Activated naive CD4-positive, alpha-beta T cell treated with Interleukin-2 at 50 U/mL for 16 hours (primary cell): ENCODE results near the gene PRRG2.

Source experiments
- DNase-seq: peaks from one replicate; pipeline ENCODE4 v3.0.0-alpha.2; 2020

Gene PRRG2

GRCh38 chr19:49557641-49558325 lies 23.3 kb upstream of the PRRG2 start:
- DNase-seq, result no peak

- DNase-seq, result peak; percentile 28
Measured at GRCh38 chr19:49558591-49558990, 22.5 kb upstream of the PRRG2 start.

DNA sequence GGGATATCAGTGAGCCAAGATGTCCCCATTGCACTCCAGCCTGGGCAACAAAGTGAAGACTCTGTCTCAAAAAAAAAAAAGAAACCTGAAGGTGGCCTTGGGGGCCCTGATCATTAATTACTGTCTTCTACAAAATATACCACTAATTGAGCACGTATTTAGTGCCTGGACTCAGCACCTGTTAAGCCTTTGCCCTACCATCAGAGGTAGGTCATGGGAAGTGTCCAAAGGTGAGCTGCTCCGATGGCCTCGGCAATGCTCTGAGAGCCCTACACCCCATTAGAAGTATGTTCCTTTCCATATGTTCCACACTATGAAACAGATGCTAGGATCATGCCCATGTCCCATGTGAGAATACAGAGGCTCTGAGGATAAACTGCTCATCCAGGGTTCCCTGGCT lies 21.7 kb upstream of the PRRG2 start:
- no peak for DNase-seq

DNA sequence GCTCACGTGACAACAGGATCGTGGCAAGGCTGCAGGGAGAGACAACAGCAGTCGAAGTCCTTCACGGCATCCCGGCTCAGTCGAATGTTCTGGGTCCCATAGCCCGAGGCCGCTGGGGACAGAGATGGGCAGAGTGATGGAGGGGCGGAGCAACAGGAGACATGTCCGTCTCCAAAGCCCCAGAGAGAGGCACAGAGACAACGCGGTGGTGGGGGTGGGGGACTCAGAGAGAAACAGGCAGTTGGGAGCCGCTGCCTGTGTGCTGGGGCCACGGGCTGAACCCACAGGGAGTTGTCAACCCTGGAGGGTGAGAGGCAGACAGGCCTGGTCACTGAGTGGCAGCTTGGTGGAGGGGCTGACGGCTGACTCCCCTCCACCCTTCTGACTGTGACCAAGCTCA lies 21.2 kb upstream of the PRRG2 start:
- peak; percentile 27 for DNase-seq

GRCh38 chr19:49560358-49560900 lies 20.7 kb upstream of the PRRG2 start:
- peak; percentile 48 for DNase-seq

- peak; percentile 66 for DNase-seq
Measured at GRCh38 chr19:49564616-49565045, 16.5 kb upstream of the PRRG2 start.

DNA sequence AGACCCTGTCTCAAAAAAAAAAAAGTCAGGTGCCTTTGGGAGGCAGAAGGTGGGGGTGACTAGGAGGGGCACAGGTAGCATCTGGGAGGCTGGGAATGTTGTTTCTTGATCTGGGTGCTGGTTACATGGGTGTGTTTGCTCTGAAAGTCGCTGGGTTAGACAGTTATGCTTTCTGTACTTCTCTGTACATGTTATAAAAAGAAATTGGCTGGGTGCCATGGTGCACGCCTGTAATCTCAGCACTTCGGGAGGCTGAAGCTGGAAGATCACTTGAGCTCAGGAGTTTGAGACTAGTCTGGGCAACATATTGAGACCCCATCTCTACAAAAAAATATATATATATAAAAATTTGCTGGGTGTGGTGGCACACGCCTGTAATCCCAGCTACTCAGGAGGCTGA lies 15.9 kb upstream of the PRRG2 start:
- no peak for DNase-seq

GRCh38 chr19:49566302-49566701 lies 14.8 kb upstream of the PRRG2 start:
- DNase-seq, result no peak

DNA sequence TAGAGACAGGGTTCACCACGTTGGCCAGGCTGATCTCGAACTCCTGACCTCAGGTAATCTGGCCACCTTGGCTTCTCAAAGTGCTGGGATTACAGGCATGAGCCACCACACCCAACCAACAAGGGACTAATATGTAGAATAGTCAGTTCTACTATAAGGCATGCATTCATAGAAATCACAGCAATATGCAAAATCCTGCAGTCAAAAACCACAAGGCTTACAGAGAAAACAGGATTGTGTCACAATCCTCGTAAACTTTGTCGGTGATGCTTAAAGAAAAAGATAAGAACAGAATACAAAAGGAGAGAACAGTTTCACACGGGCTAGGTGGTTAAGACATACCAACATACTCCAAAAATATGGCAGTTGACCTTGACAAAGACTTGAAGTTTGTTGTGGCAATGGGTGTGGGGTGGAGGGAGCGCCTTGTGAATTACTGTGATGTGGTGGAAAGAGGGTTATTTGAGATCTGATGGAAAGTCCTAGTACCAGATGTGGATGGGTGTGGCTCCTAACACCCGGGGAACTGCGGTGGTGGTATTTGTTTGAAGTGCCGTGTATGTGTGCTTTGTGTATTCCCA lies 13.2 kb upstream of the PRRG2 start:
- peak; percentile 64 for DNase-seq

GRCh38 chr19:49570138-49570856 lies 10.8 kb upstream of the PRRG2 start:
- peak; percentile 69 for DNase-seq

DNA sequence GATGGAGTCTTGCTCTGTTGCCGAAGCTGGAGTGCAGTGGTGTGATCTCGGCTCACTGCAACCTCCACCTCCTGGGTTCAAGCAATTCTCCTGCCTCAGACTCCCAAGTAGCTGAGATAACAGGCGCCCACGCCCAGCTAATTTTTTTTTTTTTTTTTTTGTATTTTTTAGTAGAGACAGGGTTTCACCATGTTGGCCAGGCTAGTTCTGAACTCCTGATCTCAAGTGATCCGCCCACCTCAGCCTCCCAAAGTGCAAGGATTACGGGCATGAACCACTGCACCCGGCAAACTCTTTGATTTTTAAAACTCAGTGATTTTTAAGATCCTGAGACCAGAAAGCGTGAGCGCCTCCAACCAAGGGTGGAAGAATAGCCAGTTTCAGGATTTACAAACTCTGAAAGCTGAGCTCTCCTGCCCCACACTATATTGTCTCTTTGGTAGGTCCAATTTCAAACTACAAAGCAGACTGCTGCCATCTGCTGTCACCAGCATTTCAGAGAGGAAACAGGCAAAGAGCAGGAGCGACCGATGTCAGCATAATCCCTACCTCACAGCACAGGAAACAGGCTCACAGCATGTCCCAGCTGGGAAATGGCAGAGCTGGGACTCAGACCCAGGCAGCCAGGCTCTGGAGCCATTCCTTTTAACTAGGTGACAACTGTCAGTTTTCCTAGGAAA lies 10.0 kb upstream of the PRRG2 start:
- no peak for DNase-seq

DNA sequence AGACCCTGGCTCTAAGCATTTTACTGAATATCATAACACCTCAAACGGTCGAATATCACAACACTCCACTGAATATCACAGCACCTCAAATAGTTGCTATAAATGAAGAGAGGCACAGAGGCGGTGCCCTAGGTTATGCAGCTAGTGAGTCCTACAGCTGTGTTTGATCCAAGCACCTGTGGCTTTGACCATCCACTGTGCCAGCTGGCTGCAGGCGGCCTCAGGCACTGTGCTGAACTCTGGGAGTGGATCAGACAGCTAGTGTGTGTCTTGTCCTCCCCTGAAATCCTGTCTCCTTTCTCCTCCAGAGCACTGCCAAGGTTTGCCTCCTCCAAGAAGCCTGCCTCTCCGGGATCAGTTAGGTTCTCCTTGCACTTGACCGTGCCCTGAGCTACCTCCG lies 8.1 kb upstream of the PRRG2 start:
- no peak for DNase-seq

DNA sequence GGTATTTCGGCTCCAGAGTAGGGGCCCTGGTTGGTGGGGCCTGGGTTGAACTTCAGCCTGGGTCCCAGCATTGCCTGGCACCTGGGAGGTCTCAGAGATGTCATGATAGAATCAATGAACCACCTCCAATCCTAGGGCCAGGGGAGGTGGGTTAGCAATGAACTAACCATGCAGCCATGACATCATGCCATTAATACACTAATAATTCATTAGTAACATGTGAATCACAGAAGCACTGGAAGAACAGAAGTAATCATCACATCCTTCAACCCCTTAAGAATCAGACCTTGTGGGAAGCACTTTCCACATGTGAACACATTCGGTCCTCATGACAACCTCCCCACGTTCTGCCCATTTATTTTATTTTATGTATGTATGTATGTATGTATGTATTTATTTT lies 7.7 kb upstream of the PRRG2 start:
- DNase-seq, result no peak

DNA sequence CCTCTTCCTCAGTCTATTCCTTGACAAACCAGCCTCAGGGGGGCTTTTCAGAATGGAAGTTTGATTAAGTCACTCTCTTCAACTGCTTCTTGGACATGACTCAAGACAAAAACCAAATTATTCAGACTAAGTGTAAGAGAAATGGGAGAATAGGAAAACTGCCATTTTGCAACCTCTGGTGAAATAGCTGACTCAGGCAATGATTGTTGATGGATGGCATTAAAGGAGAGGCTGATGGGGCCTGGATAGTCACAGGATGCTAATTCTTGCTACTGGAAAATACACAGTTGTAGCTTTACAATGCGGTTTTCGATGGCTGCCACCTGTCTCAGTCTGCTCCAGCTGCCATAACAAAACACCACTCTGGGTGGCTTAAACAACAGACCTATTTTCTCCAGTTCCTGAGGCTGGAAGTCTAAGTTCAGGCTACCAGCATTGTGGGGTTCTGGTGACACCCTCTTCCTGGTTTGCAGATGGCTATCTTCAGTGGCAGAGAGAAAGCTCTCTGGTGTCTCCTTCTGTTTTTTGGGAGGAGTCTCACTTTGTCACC lies 6.8 kb upstream of the PRRG2 start:
- DNase-seq, result no peak

DNA sequence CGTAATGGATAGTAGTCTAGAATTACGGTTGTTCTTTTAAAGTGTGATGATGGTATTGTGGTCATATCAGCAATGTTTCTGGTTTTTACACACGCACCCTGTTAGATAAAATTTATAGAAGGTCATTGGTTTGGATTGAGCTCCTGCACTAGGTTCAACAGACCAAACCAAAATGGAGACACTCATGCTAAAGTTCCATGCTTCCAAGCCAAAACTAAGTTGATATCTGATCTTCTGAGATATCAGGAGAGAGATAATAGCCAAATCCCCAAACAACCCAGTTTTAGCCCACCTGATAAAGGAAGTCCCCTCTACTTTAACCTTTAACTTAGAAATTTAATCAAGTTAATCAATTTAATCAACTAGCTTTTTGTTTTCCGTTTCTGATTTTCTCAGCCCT lies 1.9 kb upstream of the PRRG2 start:
- no peak for DNase-seq

DNA sequence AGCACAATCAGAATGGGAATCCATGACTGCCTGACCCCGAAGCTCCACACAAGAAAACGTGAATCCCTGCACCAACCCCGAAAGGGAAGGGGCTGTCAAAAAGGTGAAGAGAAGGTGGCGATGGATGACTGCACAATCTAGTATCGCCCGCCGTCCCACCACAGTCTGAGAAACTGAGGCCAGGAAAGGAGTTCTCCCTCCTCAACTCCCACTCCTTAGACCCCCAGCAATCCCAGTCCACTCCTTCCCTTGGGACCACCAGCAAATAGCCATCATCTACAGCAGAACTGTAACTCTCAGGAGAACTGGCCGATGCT lies 1.2 kb upstream of the PRRG2 start:
- no peak for DNase-seq

- DNase-seq, result peak; percentile 97
Measured at GRCh38 chr19:49580264-49581006, 681 bp upstream of the PRRG2 start, which contains the start of gene NOSIP. Gene NOSIP, minus strand, starts transcription at chr19:49580556. Its CDS starts 19,865 bp downstream, at chr19:49560691.

DNA sequence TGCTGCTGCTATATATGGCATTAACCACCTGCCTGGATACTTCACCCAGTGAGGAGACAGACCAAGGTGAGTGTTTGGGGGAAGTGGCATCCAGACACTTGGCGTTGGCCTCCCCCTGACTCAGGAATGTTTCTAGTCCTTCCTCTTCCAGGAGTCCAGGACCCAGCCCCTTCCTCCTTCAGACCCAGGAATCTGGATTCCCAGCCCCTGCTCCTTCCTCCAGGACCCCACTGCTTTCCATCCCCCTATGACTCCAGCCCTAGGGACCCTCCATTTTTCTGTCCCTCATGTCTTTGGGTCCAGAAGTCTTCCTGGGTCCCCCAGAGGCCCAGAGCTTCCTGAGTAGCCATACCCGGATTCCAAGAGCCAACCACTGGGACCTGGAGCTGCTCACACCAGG lies 2.1 kb downstream of the PRRG2 start:
- no peak for DNase-seq

GRCh38 chr19:49585023-49585422 lies 3.9 kb downstream of the PRRG2 start:
- no peak for DNase-seq

- DNase-seq, result no peak
Measured at GRCh38 chr19:49587227-49587626, 6.1 kb downstream of the PRRG2 start.

DNA sequence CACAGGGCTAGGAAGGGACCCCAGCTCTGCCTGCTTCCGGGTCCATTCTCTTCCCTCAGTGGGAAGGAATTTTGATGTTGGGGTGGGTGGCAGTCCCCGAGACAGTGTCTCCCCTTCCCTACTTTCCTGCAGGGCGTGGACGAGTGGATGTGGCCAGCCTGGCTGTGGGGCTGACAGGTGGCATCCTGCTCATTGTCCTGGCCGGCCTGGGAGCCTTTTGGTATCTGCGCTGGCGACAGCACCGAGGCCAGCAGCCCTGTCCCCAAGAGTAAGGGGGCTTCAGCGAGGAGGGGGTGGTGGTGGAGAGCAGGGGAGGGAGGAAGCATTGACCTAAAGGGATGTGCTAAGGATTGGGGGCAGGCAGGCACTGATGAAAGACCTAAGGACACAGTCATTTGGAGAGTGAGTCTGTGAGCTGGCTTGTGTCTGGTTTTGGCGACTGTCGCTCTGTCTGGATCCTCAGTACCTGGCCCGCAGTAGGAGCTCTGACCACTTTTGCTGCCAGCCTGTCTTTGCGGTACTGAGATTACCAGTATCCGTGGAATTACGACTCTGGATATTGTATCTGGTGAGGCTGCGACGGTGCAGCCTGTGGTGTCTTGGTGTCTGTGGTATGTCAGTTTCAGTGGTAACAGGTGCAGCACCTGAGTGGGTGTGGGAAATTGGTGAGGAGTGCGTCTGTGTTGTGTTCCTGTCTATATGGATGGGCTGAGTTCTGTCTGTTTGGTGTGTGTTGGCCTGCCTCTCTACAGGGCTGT lies 7.4 kb downstream of the PRRG2 start:
- DNase-seq, result peak; percentile 61

DNA sequence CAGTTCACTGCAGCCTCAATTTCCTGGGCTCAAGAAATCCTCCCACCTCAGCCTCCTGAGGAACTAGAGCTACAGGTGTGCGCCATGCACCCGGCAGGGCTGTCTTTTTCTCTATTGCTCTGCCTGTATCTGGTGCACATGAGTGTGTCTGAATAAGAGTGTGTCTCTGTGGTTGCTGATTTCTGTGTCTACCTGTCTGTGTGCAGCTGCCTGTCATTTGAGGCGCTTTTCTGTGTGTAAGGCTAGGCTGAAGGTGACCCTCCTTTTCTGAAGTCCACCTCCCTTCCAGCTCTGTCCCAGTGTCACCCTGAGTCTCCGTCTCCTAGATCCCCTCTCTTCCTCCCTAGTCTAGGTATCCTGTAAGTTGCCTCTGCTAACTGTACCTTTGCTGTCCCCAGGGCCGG lies 8.4 kb downstream of the PRRG2 start:
- DNase-seq, result no peak
